ENCODE data around the gene ZNF668.
"Not testable (repeated sequence)": the region's sequence is repeated elsewhere in the genome, so short reads cannot be mapped to it uniquely, and the experiment has no call there.

DNA sequence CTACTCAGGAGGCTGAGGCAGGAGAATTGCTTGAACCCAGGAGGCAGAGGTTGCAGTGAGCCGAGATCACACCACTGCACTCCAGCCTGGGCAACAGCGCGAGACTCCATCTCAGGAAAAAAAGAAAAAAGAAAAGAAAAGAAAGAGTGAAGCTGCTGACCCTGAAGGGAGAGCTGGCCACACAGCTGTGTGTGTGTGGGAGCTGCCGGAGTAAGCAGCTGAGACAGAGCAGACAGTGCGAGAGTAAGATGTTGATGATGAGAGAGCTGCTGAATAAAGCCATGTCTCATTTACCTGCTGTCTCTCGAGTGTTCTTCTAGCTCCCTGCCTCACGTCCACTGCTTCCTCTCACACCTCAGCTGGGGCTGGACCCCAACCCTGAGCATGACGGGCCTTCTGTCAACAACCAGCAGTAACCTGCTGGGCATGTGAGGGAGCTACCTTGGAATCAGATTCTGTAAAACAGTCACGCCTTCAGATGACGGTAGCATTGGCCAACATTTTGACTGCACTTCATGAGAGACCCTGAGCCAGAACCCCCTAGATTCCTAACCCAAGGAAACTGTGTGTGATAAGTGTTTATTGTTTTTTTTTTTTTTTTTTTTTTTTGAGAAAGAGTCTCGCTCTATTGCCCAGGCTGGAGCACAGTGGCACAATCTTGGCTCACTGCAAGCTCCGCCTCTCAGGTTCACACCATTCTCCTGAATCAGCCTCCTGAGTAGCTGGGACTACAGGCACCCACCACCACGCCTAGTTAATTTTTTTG is 27.0 kb upstream of the ZNF668 start:
- not testable (repeated sequence) for TF ChIP-seq EP300 (IDR thresholded peaks at IDR 0.05)
- TF ChIP-seq, protein P1, sequence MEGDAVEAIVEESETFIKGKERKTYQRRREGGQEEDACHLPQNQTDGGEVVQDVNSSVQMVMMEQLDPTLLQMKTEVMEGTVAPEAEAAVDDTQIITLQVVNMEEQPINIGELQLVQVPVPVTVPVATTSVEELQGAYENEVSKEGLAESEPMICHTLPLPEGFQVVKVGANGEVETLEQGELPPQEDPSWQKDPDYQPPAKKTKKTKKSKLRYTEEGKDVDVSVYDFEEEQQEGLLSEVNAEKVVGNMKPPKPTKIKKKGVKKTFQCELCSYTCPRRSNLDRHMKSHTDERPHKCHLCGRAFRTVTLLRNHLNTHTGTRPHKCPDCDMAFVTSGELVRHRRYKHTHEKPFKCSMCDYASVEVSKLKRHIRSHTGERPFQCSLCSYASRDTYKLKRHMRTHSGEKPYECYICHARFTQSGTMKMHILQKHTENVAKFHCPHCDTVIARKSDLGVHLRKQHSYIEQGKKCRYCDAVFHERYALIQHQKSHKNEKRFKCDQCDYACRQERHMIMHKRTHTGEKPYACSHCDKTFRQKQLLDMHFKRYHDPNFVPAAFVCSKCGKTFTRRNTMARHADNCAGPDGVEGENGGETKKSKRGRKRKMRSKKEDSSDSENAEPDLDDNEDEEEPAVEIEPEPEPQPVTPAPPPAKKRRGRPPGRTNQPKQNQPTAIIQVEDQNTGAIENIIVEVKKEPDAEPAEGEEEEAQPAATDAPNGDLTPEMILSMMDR (IDR thresholded peaks at IDR 0.05): not testable (repeated sequence)

Data from stomach (tissue), 4 donors.